ENCODE measurements around the gene GABRP.
A peak's percentile ranks its signal among the peaks of the same experiment; 100 is the strongest.
"Not testable (repeated sequence)": the region's sequence is repeated elsewhere in the genome, so short reads cannot be mapped to it uniquely, and the experiment has no call there.

GABRP gene

DNA sequence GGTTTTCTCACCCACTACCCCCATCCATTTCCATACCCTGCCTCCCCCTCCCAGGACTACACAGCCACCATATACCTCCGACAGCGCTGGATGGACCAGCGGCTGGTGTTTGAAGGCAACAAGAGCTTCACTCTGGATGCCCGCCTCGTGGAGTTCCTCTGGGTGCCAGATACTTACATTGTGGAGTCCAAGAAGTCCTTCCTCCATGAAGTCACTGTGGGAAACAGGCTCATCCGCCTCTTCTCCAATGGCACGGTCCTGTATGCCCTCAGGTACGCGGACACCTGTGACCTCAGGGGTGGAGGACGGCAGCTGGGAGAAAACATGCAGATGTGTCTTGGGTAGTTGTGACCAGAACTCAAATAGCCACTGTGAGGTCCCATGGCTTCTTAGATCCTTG, 11.6 kb downstream of the GABRP start:
- no peak for DNase-seq

DNA sequence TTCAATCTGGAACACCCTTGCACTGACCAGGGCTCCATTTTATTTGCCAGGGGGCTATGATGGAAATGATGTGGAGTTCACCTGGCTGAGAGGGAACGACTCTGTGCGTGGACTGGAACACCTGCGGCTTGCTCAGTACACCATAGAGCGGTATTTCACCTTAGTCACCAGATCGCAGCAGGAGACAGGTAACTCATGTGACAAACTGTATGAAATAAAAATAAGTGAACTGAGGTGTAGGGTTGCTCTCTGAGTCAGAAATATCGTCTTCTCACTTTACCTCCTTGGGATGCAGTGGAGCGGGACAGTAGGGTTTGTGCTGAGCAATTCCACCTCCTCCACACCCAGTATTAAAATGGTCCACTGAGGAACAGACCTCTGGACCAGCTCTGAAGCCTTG, 22.1 kb downstream of the GABRP start:
- no peak for DNase-seq

DNA sequence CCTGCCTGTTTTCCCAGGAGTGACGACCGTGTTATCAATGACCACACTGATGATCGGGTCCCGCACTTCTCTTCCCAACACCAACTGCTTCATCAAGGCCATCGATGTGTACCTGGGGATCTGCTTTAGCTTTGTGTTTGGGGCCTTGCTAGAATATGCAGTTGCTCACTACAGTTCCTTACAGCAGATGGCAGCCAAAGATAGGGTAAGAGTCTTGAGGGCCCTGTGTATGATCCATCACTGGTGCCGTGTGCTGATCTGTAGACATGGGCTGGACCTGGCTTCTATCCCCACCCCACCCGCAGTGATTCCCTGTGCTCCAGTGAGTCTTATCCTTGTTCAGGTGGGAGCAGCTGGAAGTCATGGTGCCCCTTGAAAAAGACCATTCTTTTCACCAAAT, 26.0 kb downstream of the GABRP start:
- peak; percentile 39 for DNase-seq

DNA sequence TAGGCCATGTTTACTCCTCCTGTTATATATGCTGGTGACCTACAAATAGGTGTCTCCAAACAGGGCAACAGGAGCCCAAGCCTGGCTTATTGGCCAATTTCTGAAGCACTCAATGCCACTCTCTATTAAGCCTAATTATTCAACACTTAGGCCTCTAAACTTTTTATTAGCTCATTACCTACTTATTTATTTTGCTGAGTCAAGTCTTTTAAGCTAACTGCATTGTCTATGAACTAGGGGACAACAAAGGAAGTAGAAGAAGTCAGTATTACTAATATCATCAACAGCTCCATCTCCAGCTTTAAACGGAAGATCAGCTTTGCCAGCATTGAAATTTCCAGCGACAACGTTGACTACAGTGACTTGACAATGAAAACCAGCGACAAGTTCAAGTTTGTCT, 28.2 kb downstream of the GABRP start:
- no peak for DNase-seq

DNA sequence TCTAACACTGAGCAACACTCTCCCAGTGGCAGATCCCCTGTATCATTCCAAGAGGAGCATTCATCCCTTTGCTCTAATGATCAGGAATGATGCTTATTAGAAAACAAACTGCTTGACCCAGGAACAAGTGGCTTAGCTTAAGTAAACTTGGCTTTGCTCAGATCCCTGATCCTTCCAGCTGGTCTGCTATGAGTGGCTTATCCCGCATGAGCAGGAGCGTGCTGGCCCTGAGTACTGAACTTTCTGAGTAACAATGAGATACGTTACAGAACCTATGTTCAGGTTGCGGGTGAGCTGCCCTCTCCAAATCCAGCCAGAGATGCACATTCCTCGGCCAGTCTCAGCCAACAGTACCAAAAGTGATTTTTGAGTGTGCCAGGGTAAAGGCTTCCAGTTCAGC, 29.7 kb downstream of the GABRP start:
- DNase-seq, result no peak

DNA sequence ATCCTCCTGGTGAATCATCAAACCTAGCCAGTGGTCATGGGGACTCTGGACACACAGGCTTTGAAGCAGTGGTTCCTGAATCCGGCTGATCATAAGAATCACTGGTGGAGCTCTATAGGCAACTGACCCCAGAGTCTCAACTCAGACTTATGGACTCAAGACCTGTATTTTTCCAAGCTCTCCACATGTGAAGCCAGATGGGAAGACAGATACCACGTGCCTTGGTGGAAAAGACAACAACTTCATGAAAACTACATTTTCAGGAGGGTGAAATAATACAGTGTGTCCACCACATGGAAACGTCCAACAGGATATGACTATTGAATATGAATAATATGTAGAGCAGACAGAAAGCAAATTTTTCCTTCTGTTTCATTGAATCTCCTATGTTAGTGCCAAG, 33.7 kb downstream of the GABRP start:
- DNase-seq, result no peak

DNA sequence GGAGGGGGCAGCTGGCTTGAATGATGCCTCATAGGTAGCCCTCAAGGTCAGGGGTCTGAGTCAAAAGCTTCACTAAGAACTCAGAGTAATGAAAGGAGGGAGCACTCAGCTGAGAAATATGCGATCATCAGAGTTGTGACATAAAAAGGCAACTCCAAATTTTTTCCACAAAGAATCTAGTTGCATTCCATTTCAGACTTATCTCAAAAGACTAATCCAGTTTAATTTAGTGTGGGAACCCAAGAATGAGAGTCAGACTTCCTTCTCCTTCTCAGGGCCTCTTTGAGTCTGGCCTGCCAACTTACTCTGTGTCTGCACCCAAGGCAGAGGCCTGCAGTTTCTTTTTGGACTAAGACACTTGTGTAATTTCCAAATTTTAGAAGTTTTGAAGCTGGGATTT, 34.7 kb downstream of the GABRP start:
- DNase-seq, result no peak

DNA sequence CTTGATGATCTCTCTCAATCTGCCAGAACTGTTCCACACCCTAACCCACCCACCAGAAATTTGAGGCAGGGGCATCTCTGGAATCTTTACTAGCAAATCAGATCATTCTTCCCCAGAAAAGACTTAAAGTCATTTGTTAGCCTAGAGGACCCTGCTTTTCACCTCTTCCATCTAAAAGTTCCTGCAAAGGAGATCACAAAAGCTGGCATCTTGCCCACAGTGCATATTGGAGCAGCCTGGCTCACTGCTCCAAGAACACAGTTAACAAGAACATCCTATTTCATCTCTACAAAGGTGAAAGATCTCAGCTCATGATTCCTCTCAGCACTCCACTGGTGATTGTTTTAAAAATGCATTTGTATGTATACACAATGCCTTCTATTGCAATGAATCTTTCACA, 36.3 kb downstream of the GABRP start:
- DNase-seq, result no peak

DNA sequence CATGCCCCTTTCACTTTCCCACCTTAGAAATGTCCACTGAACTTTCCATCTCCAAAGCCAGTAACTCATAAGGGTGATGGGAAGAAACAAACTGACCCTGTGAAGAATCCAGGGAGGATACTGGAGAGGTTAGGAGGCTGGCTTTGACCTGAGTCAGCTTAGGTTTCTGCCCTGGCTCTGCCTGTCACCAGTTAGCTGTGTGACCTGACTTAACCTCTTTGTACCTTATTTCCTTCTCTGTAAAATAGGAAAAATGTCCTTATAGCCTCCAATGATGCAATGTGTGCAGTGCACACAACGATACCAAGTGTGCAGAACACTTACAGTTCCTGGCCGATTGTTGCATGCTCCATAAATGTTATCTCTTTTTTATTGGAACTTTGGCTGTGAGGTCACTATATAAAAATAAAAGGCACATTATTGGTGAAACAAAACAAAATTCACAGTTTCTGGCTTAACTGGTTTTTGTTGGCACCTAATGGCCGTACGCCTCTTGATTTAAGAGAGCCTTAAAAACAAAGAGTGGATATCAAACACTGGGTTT, 37.8 kb downstream of the GABRP start:
- no peak for DNase-seq

DNA sequence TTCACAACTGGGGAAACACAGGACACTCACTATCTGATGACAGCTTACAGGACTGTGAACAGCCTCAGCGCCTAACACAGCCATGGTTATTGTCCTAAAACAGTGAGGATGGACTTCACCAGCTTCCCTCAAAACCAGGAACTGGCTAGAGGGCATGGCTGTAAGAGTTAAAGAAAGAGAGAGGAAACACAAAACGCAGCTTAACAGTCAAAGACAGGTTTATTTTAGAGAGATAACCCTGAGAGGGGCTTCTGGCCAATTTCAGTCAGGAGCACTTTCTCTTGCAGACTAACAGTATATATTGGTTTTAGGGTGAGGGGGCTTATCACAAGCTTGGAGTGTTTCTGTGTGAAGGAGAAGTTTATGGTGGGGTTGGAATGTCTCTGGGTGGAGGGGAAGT, 42.6 kb downstream of the GABRP start:
- no peak for DNase-seq

DNA sequence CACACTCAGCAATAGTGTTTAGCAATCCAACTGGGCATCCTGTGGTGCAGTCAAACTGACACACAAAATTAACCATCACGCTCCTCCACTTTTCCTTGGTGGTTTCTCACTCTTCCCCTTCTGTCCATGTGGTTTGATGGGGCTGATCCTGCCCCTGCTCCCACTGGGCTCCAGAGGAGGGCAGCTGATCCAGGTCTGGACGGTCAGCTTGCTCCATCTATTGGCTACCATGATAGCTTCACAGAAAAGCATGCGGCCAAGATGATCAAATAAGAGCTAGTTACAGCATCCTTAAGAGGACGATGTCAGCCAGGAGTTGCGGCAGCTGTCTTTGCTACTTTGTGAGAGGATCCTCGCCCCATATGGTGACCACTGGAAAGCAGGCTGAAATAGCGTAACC, 48.7 kb downstream of the GABRP start:
- DNase-seq, result no peak

DNA sequence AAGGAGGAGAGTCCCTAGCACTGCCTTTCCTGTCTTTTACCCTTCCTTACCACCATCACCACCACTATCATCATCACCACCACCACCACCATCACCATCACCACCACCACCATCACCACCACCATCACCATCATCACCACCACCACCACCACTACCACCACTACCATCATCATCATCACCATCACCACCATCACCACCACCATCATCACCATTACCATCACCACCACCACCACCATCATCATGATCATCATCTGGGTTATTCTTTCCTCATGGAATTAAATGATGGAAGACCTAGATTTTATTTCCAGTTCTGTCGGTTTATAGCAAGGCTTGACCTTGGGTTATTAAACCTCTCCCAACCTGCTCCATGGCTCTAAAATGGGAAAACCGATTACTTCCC, 50.5 kb downstream of the GABRP start:
- not testable (repeated sequence) for DNase-seq

DNA sequence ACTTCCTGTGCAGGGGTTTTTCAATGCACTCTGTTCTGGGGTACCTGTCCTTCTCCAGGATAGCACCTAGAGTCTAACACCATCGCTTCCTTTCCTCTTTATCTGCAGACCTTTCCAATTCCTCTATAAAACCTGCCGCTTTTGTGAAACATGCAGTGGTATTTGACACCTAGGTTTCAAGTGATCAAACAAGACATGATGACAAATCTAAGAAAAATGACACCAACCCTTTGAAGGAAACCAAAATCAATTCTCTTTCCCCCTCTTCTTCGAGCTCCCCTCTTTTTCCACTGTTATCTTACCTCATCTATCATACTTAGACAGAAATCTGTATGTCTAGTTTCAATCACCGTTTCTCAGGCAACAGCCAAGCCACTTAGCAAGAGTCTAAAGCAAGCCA, 52.7 kb downstream of the GABRP start:
- DNase-seq, result no peak

DNA sequence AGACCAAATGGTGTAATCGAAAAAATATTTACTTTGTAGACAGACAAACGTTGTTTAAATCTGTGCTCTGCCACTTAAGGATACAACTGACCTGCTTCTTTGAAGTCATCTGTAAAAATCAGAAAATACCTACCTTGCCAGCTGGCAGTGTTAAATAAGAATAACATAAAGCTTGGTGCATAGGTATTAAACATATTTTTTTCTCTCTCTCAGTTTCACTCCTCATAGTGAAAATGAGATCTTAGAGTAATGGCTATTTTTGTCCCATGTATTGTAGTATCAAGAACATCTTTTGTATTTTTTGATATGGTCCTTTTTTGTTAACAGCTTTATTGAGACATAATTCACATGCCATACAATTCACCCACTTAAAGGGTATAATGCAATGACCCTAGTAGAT, 60.3 kb downstream of the GABRP start:
- no peak for DNase-seq

DNA sequence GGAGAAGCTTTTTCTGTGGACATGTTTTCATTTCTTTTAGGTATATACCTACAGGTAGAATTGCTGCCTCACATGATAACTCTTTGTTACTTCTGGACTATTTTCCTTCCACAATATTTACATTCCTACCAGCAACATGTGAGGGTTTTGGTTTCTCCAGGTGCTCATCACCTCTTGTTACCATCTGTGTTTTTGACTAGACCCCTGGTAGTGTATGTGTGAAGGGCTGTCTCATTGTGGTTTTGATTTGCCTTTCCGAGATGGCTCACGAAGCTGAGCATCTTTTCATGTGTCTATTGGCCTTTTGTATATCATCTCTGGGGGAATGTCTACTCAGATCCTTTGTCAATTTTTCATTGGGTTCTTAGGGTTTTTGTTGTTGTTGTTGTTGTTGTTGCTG, 61.1 kb downstream of the GABRP start:
- DNase-seq, result no peak

DNA sequence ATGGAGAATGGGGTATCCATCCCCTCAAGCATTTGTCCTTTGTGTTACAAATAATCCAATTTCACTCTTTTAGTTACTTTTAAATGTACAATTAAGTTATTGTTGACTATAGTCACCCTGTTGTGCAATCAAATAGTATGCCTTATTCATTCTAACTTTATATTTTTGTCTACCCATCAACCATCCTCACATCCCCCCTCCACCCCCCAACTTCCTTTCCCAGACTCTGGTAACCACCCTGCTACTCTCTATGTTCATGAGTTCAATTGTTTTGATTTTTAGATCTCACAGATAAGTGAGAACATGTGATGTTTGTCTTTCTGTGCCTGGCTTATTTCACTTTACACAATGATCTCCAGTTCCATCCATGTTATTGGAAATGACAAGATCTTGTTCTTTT, 62.9 kb downstream of the GABRP start:
- DNase-seq, result no peak

DNA sequence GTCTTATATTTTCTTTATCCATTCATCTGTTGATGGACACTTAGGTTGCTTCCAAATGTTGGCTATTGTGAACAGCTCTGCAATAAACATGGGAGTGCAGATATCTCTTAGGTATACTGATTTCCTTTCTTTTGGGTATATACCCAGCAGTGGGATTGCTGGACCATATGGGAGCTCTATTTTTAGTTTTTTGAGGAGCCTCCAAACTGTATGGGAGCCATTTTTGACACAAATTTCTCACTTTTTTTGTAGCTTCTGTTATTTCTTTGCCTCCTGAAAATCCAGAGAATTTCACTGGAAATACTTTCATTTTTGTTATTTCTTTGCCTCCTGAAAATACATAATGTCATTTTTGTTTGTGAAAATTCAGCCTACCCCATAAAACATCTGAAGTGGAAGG, 63.3 kb downstream of the GABRP start:
- DNase-seq, result no peak

DNA sequence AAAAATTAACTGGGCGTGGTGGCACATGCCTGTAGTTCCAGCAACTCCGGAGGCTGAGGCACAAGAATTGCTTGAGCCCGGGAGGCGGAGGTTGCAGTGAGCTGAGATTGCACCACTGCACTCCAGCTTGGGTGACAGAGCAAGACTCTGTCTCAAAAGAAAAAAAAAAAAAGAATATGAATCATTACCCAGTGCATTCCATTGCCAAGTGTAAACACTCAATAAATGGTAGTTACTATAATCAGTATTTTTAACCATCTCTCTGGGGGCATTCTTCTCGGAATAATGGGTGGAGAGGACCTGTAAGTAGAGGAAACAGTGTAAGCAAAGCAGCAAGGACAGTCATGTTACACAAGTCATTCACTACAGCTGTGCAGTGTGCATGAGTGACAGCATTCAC, 64.5 kb downstream of the GABRP start:
- no peak for DNase-seq

DNA sequence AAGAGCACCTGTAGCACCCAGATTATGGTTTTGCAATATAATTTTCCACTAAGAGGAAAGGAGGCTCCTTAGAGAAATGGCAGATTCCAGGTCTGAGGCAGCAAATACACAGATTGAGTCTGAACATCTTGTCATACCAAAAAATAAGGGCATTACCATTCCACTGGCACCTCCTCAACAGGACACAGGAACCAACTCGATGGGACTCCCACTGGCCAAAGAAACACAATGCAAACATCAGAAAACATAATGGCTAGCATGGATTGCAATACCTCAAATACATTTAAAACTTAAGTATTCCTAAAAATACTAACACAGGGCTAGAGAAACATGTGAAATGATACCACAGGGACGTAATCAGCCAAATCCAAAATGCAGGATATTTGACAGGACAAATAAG, 65.8 kb downstream of the GABRP start:
- no peak for DNase-seq

DNA sequence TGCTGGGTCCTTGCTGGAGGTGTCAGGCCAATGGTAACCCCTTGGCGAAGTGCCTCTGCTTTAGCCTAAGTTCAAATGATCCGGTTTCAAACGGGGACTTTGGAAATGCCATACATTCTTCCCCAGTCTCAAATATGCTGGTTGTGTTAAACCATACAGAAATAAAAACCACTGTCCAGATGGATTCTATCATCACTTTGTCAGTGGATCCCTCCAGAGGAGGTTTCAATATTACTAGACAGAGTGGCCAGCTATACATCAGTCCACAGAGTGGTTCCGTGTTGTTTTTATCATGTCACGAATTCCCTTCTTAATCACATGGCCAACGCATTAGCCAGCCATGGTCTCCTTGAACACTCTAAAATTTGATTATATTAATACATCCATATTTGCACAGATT, 71.0 kb downstream of the GABRP start:
- DNase-seq, result no peak

DNA sequence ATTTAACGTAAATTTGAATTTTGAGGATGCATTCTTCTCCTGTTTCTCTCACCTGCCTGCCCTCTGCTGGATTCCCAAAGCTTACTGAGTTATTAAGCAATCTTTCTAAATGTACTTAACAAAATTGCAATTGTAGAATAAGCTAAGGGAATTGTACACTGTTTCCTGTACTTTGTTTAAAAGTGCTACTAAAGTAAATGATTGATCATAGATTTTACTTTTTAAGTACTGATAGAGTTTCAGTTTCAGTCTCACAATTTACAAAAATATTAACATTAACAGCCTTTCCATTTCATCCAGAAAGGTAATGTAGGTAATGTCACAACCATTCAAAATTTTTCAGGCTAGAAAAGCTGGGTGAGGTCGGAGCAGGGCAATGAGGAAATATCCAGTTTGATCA, 73.5 kb downstream of the GABRP start:
- no peak for DNase-seq

DNA sequence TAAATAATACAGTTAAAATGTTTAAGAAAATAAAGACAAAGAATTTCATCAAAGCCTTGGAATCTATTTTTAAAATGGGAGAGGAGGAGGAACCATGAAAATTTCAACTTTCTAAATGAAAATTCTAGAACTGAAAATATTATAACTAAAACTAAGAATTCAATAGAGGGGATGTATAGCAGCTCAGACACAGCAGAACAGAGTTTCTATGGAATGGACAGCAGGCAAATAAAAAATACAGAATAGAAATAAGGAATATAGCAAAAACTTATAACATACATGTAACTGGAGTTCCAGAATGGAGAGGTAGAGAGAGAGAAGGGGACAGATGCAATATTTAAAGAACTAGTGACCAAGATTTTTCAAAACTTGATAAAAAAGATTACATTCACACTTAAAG, 76.9 kb downstream of the GABRP start:
- no peak for DNase-seq

DNA sequence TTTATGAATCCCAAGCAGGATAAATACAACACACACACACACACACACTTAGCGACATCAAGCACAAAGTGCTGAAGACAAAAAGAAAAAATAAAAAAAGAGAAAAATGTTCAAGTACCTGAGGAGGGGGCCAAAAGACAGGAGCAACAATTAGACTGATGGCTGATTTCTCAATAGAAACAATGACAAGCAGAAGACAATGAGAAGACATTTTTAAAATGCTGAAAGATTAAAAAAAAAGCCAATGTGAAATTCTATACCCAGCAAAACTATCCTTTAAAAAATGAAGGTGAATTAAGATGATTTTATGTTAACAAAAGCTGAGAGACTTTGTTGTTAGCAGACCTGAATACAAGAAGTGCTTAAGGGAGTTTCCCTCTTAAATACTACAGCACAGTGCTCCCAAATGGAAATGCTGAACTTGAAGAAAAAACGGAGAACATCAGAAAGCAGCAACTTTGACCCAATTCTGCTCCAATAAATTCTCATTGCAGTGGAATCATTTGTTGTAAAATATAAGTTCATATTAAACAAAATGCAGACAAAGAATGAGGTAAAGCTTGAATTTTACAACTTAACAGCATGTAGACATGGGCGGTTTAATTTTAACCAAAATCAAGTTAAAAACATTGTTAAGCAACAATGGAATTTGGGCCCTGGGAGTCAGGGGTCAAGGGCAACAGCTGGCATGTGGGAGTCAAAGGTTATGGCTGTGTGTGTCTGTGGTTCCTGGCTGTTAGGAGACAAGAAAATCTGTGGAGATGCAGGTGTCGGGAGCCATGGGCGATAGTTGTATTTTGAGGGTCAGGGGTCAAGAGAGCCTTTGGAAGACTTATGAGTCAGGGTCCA, 77.5 kb downstream of the GABRP start:
- DNase-seq, result peak; percentile 1

DNA sequence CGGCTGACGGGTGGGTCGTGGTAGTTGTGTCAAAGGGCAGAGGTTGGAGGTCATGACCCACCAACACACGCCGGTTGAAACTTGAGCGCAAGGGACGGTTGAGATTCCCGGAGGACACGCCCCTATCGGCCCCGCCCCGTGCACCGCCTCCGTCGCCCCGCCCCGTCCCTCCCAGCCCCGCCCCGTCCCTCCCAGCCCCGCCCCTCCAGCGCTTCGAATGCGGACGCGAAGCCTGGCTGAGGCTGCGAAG, 78.1 kb downstream of the GABRP start:
- DNase-seq, result no peak

Data from hematopoietic multipotent progenitor cell treated with erythropoietin and hydrocortisone succinate and interleukin-3 and kit ligand, for 8 days (in vitro differentiated cells).